Measurements from ENCODE around the gene RUBCNL. TPM values are rescaled to one million over a fixed set of nuclear protein-coding genes. Genes with fewer than 3 reads are reported as not detected.
A peak's percentile ranks its signal among the peaks of the same experiment; 100 is the strongest.
"Not testable (repeated sequence)": the region's sequence is repeated elsewhere in the genome, so short reads cannot be mapped to it uniquely, and the experiment has no call there.

Gene RUBCNL
- polyA plus RNA-seq, 3 donors: 1.5 to 14.5 (median 2.8) TPM

DNA sequence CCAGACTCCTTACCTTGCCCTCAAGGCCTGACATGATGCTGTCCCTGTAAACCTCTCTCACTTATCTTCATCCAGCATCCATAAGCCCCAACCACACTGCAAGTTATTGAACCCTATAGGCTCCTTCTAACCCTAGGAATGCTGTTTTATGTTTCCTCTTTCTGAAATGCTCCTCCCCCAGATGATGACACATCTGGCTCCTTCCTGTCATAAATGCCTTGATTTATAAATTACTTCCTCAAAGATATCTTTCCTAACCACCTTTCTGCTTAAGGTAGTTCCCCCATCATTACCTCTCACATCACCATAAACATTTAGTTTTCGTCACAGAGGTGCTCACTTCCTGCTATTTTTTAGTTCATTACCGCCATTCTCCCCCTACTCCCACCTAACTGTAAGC, 12.3 kb downstream of the RUBCNL start:
- Mint-ChIP-seq H3K9me3 (peaks cover 0 to 4% (median 0%) of the 10 kb centered on the region in 7 donors), H3K27ac (peak overlapping the region; percentile 80 to 93 (median 91)), H3K4me3 (peak overlapping the region in 1 of 2 donors; percentile 50), H3K36me3 (peaks cover 15 to 18% of the 10 kb centered on the region in 2 donors), H3K4me1 (peaks cover 62% of the 10 kb centered on the region), H3K27me3 (ENCODE audit: low read depth in 3 of 3) (peaks cover 0 to 3% (median 1%) of the 10 kb centered on the region in 3 donors)
- Histone ChIP-seq H3K27me3 (ENCODE audit: control insufficient read depth in 2 of 2, insufficient read depth in 2 of 2, low read length in 2 of 2) (no peaks in the 10 kb centered on the region), H3K4me3 (replicated peaks in 1 of 3; ENCODE audit: low read depth in 2 of 3, low read length in 3 of 3) (no peak overlapping the region), H3K4me1 (ENCODE audit: control insufficient read depth in 1 of 2, insufficient read depth in 2 of 2, low read length in 2 of 2) (peaks cover 55 to 63% of the 10 kb centered on the region in 2 donors), H4K20me1 (ENCODE audit: insufficient read depth, low read length) (no peaks in the 10 kb centered on the region), H2AFZ (ENCODE audit: insufficient read depth, low read depth, low read length, poor library complexity, severe bottlenecking) (no peak overlapping the region), H3K27ac (ENCODE audit: low read depth in 1 of 2, low read length in 2 of 2) (peak overlapping the region in 1 of 2 donors; percentile 69), H3K4me2 (replicated peaks; ENCODE audit: extremely low read depth, low read length, poor library complexity, severe bottlenecking) (no peak overlapping the region), H3K9ac (ENCODE audit: insufficient read depth, low read length, poor library complexity, severe bottlenecking) (no peak overlapping the region), H3K36me3 (replicated peaks in 1 of 2; ENCODE audit: control insufficient read depth in 1 of 2, insufficient read depth in 2 of 2, low read length in 2 of 2) (peaks cover 5 to 12% of the 10 kb centered on the region in 2 donors), H3K9me3 (replicated peaks in 1 of 2; ENCODE audit: control insufficient read depth in 1 of 2, insufficient read depth in 1 of 2, low read length in 2 of 2) (no peaks in the 10 kb centered on the region), H3K79me2 (ENCODE audit: insufficient read depth, low read length) (no peaks in the 10 kb centered on the region)
- intact Hi-C loops (cut with micrococcal nuclease): no loop called here
- peak; percentile 77 to 90 (median 87) for DNase-seq
- TF ChIP-seq, protein P1, sequence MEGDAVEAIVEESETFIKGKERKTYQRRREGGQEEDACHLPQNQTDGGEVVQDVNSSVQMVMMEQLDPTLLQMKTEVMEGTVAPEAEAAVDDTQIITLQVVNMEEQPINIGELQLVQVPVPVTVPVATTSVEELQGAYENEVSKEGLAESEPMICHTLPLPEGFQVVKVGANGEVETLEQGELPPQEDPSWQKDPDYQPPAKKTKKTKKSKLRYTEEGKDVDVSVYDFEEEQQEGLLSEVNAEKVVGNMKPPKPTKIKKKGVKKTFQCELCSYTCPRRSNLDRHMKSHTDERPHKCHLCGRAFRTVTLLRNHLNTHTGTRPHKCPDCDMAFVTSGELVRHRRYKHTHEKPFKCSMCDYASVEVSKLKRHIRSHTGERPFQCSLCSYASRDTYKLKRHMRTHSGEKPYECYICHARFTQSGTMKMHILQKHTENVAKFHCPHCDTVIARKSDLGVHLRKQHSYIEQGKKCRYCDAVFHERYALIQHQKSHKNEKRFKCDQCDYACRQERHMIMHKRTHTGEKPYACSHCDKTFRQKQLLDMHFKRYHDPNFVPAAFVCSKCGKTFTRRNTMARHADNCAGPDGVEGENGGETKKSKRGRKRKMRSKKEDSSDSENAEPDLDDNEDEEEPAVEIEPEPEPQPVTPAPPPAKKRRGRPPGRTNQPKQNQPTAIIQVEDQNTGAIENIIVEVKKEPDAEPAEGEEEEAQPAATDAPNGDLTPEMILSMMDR (IDR thresholded peaks at IDR 0.05): no peak
- no CpG with 5 or more reads among the region's 2 CpGs for WGBS (ENCODE audit: insufficient coverage)

- Histone ChIP-seq H4K20me1 (ENCODE audit: insufficient read depth, low read length) (no peaks in the 10 kb centered on the region), H3K27me3 (ENCODE audit: control insufficient read depth in 2 of 2, insufficient read depth in 2 of 2, low read length in 2 of 2) (no peaks in the 10 kb centered on the region), H3K4me2 (replicated peaks; ENCODE audit: extremely low read depth, low read length, poor library complexity, severe bottlenecking) (no peak overlapping the region), H3K4me3 (replicated peaks in 1 of 3; ENCODE audit: low read depth in 2 of 3, low read length in 3 of 3) (no peak overlapping the region), H3K9ac (ENCODE audit: insufficient read depth, low read length, poor library complexity, severe bottlenecking) (no peak overlapping the region), H3K27ac (ENCODE audit: low read depth in 1 of 2, low read length in 2 of 2) (no peak overlapping the region), H2AFZ (ENCODE audit: insufficient read depth, low read depth, low read length, poor library complexity, severe bottlenecking) (no peak overlapping the region), H3K4me1 (ENCODE audit: control insufficient read depth in 1 of 2, insufficient read depth in 2 of 2, low read length in 2 of 2) (peaks cover 53 to 62% of the 10 kb centered on the region in 2 donors), H3K9me3 (replicated peaks in 1 of 2; ENCODE audit: control insufficient read depth in 1 of 2, insufficient read depth in 1 of 2, low read length in 2 of 2) (no peaks in the 10 kb centered on the region), H3K79me2 (ENCODE audit: insufficient read depth, low read length) (no peaks in the 10 kb centered on the region), H3K36me3 (replicated peaks in 1 of 2; ENCODE audit: control insufficient read depth in 1 of 2, insufficient read depth in 2 of 2, low read length in 2 of 2) (peaks cover 5 to 12% of the 10 kb centered on the region in 2 donors)
- Mint-ChIP-seq H3K27ac (peak overlapping the region in 5 of 7 donors; percentile 57 to 93 (median 80)), H3K27me3 (ENCODE audit: low read depth in 3 of 3) (peaks cover 0 to 6% (median 1%) of the 10 kb centered on the region in 3 donors), H3K4me1 (peaks cover 62% of the 10 kb centered on the region), H3K36me3 (peaks cover 22 to 25% of the 10 kb centered on the region in 2 donors), H3K4me3 (no peak overlapping the region), H3K9me3 (peaks cover 0 to 4% (median 1%) of the 10 kb centered on the region in 7 donors)
- no peak for DNase-seq
- intact Hi-C loops (cut with micrococcal nuclease): no loop called here
- TF ChIP-seq, protein P1 (IDR thresholded peaks at IDR 0.05): no peak
- 100% methylated on average over 1 of the region's 1 CpG for WGBS (ENCODE audit: insufficient coverage)
These were observed 13.4 kb downstream of the RUBCNL start for GRCh38 chr13:46373623-46374022.

- H3K4me3 Mint-ChIP-seq; H3K27me3 ChIP-seq (ENCODE audit: control insufficient read depth in 2 of 2, insufficient read depth in 2 of 2, low read length in 2 of 2); H3K27ac ChIP-seq (ENCODE audit: low read depth in 1 of 2, low read length in 2 of 2); H3K79me2 ChIP-seq (ENCODE audit: insufficient read depth, low read length); H3K9ac ChIP-seq (ENCODE audit: insufficient read depth, low read length, poor library complexity, severe bottlenecking); H3K9me3 ChIP-seq (replicated peaks in 1 of 2; ENCODE audit: control insufficient read depth in 1 of 2, insufficient read depth in 1 of 2, low read length in 2 of 2); H3K4me2 ChIP-seq (replicated peaks; ENCODE audit: extremely low read depth, low read length, poor library complexity, severe bottlenecking); H3K27me3 Mint-ChIP-seq (ENCODE audit: low read depth in 3 of 3); H4K20me1 ChIP-seq (ENCODE audit: insufficient read depth, low read length); H3K4me3 ChIP-seq (replicated peaks in 1 of 3; ENCODE audit: low read depth in 2 of 3, low read length in 3 of 3); intact Hi-C loops (cut with micrococcal nuclease); H3K9me3 Mint-ChIP-seq; H2AFZ ChIP-seq (ENCODE audit: insufficient read depth, low read depth, low read length, poor library complexity, severe bottlenecking); DNase-seq; H3K27ac Mint-ChIP-seq: not testable (repeated sequence)
- Histone ChIP-seq H3K4me1 (ENCODE audit: control insufficient read depth in 1 of 2, insufficient read depth in 2 of 2, low read length in 2 of 2) (peaks cover 46 to 55% of the 10 kb centered on the region in 2 donors), H3K36me3 (replicated peaks in 1 of 2; ENCODE audit: control insufficient read depth in 1 of 2, insufficient read depth in 2 of 2, low read length in 2 of 2) (peaks cover 5 to 18% of the 10 kb centered on the region in 2 donors)
- Mint-ChIP-seq H3K36me3 (peaks cover 24 to 30% of the 10 kb centered on the region in 2 donors), H3K4me1 (peaks cover 57% of the 10 kb centered on the region)
- 96% methylated on average over 6 of the region's 8 CpGs for WGBS (ENCODE audit: insufficient coverage)
These were observed 14.1 kb downstream of the RUBCNL start for GRCh38 chr13:46372938-46373337.

All from CD14-positive monocyte (primary cell).